Activated naive CD8-positive, alpha-beta T cell treated with anti-CD3 and anti-CD28 coated beads, Interleukin-2, amount 50 U/mL, for 16 hours (primary cell): Measurements from ENCODE around the gene HHIPL1.

Source experiments
- DNase-seq: peaks from one replicate; pipeline ENCODE4 v3.0.0-alpha.2; 2020; ENCODE audit warnings: low read depth, low spot score

The HHIPL1 gene

GRCh38 chr14:99716091-99716849 lies 71.3 kb downstream of the HHIPL1 start:
- DNase-seq = no peak

GRCh38 chr14:99716850-99717681 lies 72.1 kb downstream of the HHIPL1 start:
- DNase-seq = no peak

- DNase-seq = no peak
Observed at GRCh38 chr14:99717682-99718013, 72.7 kb downstream of the HHIPL1 start.

- no peak for DNase-seq
Observed at GRCh38 chr14:99718031-99718810, 73.3 kb downstream of the HHIPL1 start.

- DNase-seq = no peak
Observed at GRCh38 chr14:99718811-99719192, 73.9 kb downstream of the HHIPL1 start.

GRCh38 chr14:99720941-99721791 lies 76.2 kb downstream of the HHIPL1 start:
- DNase-seq = no peak

- no peak for DNase-seq
Observed at GRCh38 chr14:99721792-99722516, 77.0 kb downstream of the HHIPL1 start.

GRCh38 chr14:99722741-99723140 lies 77.8 kb downstream of the HHIPL1 start:
- DNase-seq = no peak

- no peak for DNase-seq
Observed at GRCh38 chr14:99724196-99724891, 79.4 kb downstream of the HHIPL1 start.

GRCh38 chr14:99724939-99725773 lies 80.2 kb downstream of the HHIPL1 start:
- DNase-seq = no peak

GRCh38 chr14:99725774-99726537 lies 81.0 kb downstream of the HHIPL1 start:
- no peak for DNase-seq

- no peak for DNase-seq
Observed at GRCh38 chr14:99726538-99727095, 81.7 kb downstream of the HHIPL1 start.

- no peak for DNase-seq
Observed at GRCh38 chr14:99727096-99727870, 82.4 kb downstream of the HHIPL1 start.

GRCh38 chr14:99728231-99728920 lies 83.4 kb downstream of the HHIPL1 start:
- no peak for DNase-seq

GRCh38 chr14:99728981-99729451 lies 84.1 kb downstream of the HHIPL1 start:
- DNase-seq = no peak
